Measurements from ENCODE around the gene MEIS1. TPM values are rescaled to one million over a fixed set of nuclear protein-coding genes. Genes with fewer than 3 reads are reported as not detected.
A peak's percentile ranks its signal among the peaks of the same experiment; 100 is the strongest.

MEIS1 gene
- total and polyA plus RNA-seq, 3 donors from 2014 or later = 10.8 to 13.8 (median 13.5) TPM

GRCh38 chr2:66426244-66427111, 8.4 kb upstream of the MEIS1 start:
- WGBS, 2 donors = 19 to 25% methylated on average over 17 to 53 of the region's 60 CpGs
- H3K9me3 ChIP-seq = no peaks in the 10 kb centered on the region
- H3K4me1 ChIP-seq = peaks cover 4% of the 10 kb centered on the region
- no peaks in the 10 kb centered on the region for H3K36me3 ChIP-seq (ENCODE audit: low read depth, missing control alignments)
- no peak for DNase-seq
- no peak overlapping the region for H3K27ac ChIP-seq
- H3K4me3 ChIP-seq = peak overlapping the region; percentile 29 to 51
- H3K27me3 ChIP-seq = no peaks in the 10 kb centered on the region
- intact Hi-C loops (cut with DNase I; ENCODE audit: low total_unique reads) = no loop called here
- TF ChIP-seq CTCF (IDR thresholded peaks at IDR 0.05) (no peak), POLR2A (IDR thresholded peaks at IDR 0.05) (no peak)

- Histone ChIP-seq H3K36me3 (ENCODE audit: low read depth, missing control alignments) (no peaks in the 10 kb centered on the region), H3K4me1 (peaks cover 4% of the 10 kb centered on the region), H3K27ac (no peak overlapping the region), H3K27me3 (no peaks in the 10 kb centered on the region), H3K4me3 (no peak overlapping the region), H3K9me3 (no peaks in the 10 kb centered on the region)
- WGBS, 2 donors = 48 to 60% methylated on average over 9 of the region's 9 CpGs
- no peak for TF ChIP-seq CTCF (IDR thresholded peaks at IDR 0.05)
- no peak for TF ChIP-seq POLR2A (IDR thresholded peaks at IDR 0.05)
- intact Hi-C loops (cut with DNase I; ENCODE audit: low total_unique reads) = no loop called here
- DNase-seq = no peak
Observed at GRCh38 chr2:66427300-66427699, 7.6 kb upstream of the MEIS1 start.

- H3K4me1 ChIP-seq = peaks cover 4% of the 10 kb centered on the region
- H3K27me3 ChIP-seq = no peaks in the 10 kb centered on the region
- no peaks in the 10 kb centered on the region for H3K9me3 ChIP-seq
- H3K4me3 ChIP-seq = no peak overlapping the region
- TF ChIP-seq CTCF (IDR thresholded peaks at IDR 0.05) (peak; percentile 78 to 91 (median 84)), POLR2A (IDR thresholded peaks at IDR 0.05) (no peak)
- no peak overlapping the region for H3K27ac ChIP-seq
- intact Hi-C loops (cut with DNase I; ENCODE audit: low total_unique reads) = no loop called here
- no peak for DNase-seq
- 35% methylated on average over 5 of the region's 5 CpGs for WGBS, 2 donors
- no peaks in the 10 kb centered on the region for H3K36me3 ChIP-seq (ENCODE audit: low read depth, missing control alignments)
Observed at GRCh38 chr2:66428986-66429612, 5.8 kb upstream of the MEIS1 start.

- DNase-seq = no peak
- H3K4me3 ChIP-seq = no peak overlapping the region
- no peaks in the 10 kb centered on the region for H3K36me3 ChIP-seq (ENCODE audit: low read depth, missing control alignments)
- no peak overlapping the region for H3K27ac ChIP-seq
- no peaks in the 10 kb centered on the region for H3K27me3 ChIP-seq
- no peaks in the 10 kb centered on the region for H3K9me3 ChIP-seq
- peaks cover 4% of the 10 kb centered on the region for H3K4me1 ChIP-seq
- intact Hi-C loops (cut with DNase I; ENCODE audit: low total_unique reads) = loop anchor here (10.0 kb wide), 2 partner anchors 265 to 1215 kb away; no protein-coding TSS in a partner anchor
- TF ChIP-seq CTCF (IDR thresholded peaks at IDR 0.05) (no peak), POLR2A (IDR thresholded peaks at IDR 0.05) (no peak)
Observed at GRCh38 chr2:66429693-66430504, 5.0 kb upstream of the MEIS1 start.

All from testis (tissue), 3 donors.